ENCODE data around the gene CCDC141. TPM values are rescaled to one million over a fixed set of nuclear protein-coding genes. Genes with fewer than 3 reads are reported as not detected.

Gene CCDC141
- 10 to 100 TPM; 30.6 to 31.5 TPM for total RNA-seq
- polyA plus RNA-seq (2013, experiment 1 of 2) = 2.4 TPM
- 4.5 TPM for polyA plus RNA-seq (2013, experiment 2 of 2)
- 0.74 to 84.1 (median 23.0) reads per million in 172 experiments for total RNA-seq

DNA sequence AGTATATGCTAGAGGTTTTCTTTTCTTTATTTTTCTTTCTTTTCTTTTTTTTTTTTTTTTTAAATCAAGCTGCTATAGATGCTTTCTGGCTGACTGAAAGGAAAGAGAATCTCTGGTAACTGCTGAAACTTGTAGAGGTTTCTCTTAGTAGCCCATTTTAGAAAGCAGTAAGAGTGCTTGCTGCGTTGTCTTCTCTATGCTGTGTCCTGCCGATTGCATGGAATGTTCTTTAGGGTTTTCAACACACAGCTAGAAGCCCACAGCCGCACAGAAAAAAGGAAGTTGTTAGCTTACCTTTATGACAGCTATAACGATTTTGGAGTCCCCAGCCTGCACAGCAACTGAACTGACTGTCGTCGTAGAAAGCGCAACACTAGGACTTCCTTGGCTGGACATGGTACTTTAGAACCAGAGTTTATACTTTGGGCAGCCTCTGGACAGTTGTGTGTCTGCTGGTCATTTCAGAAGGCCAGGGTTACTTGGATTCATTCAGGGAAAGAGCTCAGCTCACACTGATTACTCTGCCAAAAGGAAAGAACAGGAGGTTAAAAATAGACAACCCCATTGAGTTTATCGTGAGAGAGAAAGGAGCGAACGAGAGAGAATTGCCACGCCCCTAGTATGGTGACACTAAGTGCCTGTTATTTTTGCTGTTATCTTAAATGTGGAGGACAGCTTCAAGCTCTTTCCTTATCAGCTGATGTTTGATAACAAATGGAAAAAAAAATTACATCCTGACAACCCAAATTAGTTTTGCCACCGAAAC is at the start of gene CCDC141:
Gene CCDC141, minus strand, starts transcription at position 592 of the 766 bp plus-strand sequence. Its CDS starts 196 bp downstream, at position 396.
- no peaks in the 10 kb centered on the region for H3K36me3 ChIP-seq (ENCODE audit: insufficient read depth, low read length)
- H3K9me3 ChIP-seq (ENCODE audit: control insufficient read depth in 1 of 2, insufficient read depth in 1 of 2, low read length in 2 of 2) = no peaks in the 10 kb centered on the region
- no peaks in the 10 kb centered on the region for H3K9me3 Mint-ChIP-seq
- H3K4me1 Mint-ChIP-seq (ENCODE audit: low read depth) = peaks cover 59% of the 10 kb centered on the region
- no peaks in the 10 kb centered on the region for H3K4me1 ChIP-seq (ENCODE audit: insufficient read depth, low read length)
- H3K4me3 Mint-ChIP-seq = peak within 1 kb of the TSS; percentile 90
- H3K4me3 ChIP-seq (ENCODE audit: low read length) = peak within 1 kb of the TSS; percentile 61
- ATAC-seq (ENCODE audit: poor library complexity) (peak; percentile 76), DNase-seq (peak in 8 of 14 experiments; percentile 2 to 45 (median 24))
- H3K27ac ChIP-seq (ENCODE audit: low read depth in 1 of 2, low read length in 2 of 2) = peak within 1 kb of the TSS; percentile 63 to 71
- intact Hi-C loops (cut with DNase I, micrococcal nuclease) = loop anchor here in 1 of 2 experiments (2.0 kb wide), 1 partner anchor 17 kb away; no protein-coding TSS in a partner anchor
- peak within 1 kb of the TSS; percentile 90 for H3K27ac Mint-ChIP-seq
- peaks cover 20% of the 10 kb centered on the region for H3K36me3 Mint-ChIP-seq (ENCODE audit: low read depth)
- H3K27me3 ChIP-seq (ENCODE audit: control insufficient read depth in 1 of 2, insufficient read depth in 2 of 2, low read length in 2 of 2) = no peaks in the 10 kb centered on the region
- TF ChIP-seq CTCF (IDR thresholded peaks at IDR 0.05) = no peak
- ChIA-PET CTCF (interaction anchor here (1.5 kb wide), 1 partner anchor 30 kb away, joined by 5 read pairs; no protein-coding TSS in a partner anchor), POLR2A (interaction anchor here (0.8 to 3.0 kb wide), 7 partner anchors 9 to 30 kb away, joined by 3 to 52 read pairs (median 6); no protein-coding TSS in a partner anchor)
- no peaks in the 10 kb centered on the region for H3K27me3 Mint-ChIP-seq

GRCh38 chr2:179098080-179098689 is 48.2 kb upstream of the CCDC141 start:
- Mint-ChIP-seq H3K4me3 (no peak overlapping the region), H3K27me3 (no peaks in the 10 kb centered on the region), H3K4me1 (ENCODE audit: low read depth) (peaks cover 22% of the 10 kb centered on the region), H3K9me3 (no peaks in the 10 kb centered on the region), H3K27ac (no peak overlapping the region), H3K36me3 (ENCODE audit: low read depth) (no peaks in the 10 kb centered on the region)
- H3K9me3 ChIP-seq (ENCODE audit: control insufficient read depth in 1 of 2, insufficient read depth in 1 of 2, low read length in 2 of 2) = no peaks in the 10 kb centered on the region
- H3K27ac ChIP-seq (ENCODE audit: low read depth in 1 of 2, low read length in 2 of 2) = no peak overlapping the region
- TF ChIP-seq CTCF (IDR thresholded peaks at IDR 0.05) = no peak
- intact Hi-C loops (cut with DNase I, micrococcal nuclease) = no loop called here
- ChIA-PET CTCF (no interaction called here), POLR2A (no interaction called here)
- no peak for ATAC-seq (ENCODE audit: poor library complexity)
- DNase-seq = no peak
- H3K27me3 ChIP-seq (ENCODE audit: control insufficient read depth in 1 of 2, insufficient read depth in 2 of 2, low read length in 2 of 2) = no peaks in the 10 kb centered on the region
- no peak overlapping the region for H3K4me3 ChIP-seq (ENCODE audit: low read length)
- H3K4me1 ChIP-seq (ENCODE audit: insufficient read depth, low read length) = peaks cover 14% of the 10 kb centered on the region
- no peaks in the 10 kb centered on the region for H3K36me3 ChIP-seq (ENCODE audit: insufficient read depth, low read length)

DNA sequence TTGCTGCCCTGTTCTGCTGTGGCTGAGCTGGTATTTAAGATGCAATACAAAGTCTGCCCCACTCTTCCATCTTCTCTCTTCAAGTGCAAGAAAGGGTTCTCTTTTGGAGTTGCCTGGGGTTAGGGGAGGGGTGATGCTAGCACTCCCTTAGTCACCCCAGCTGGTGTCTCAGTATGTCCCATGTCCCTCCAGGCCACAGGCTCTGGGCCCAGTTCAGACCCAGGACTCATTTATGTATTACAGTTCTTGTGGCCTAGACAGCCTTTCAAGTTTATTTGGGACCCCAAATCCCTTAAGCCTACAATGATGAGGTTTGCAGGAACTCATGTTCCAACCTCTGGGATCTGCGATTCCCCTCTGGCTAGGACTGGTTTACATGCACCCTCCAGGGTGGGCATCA is 47.2 kb upstream of the CCDC141 start:
- Mint-ChIP-seq H3K4me3 (no peak overlapping the region), H3K36me3 (ENCODE audit: low read depth) (no peaks in the 10 kb centered on the region), H3K27me3 (no peaks in the 10 kb centered on the region), H3K9me3 (no peaks in the 10 kb centered on the region), H3K4me1 (ENCODE audit: low read depth) (peaks cover 22% of the 10 kb centered on the region), H3K27ac (no peak overlapping the region)
- ChIA-PET POLR2A (interaction anchor here (0.6 kb wide), 1 partner anchor 848 kb away, joined by 4 read pairs; no protein-coding TSS in a partner anchor), CTCF (interaction anchor here (0.6 kb wide), 1 partner anchor 11 kb away, joined by 3 read pairs; no protein-coding TSS in a partner anchor)
- Histone ChIP-seq H3K4me3 (ENCODE audit: low read length) (no peak overlapping the region), H3K36me3 (ENCODE audit: insufficient read depth, low read length) (no peaks in the 10 kb centered on the region), H3K27ac (ENCODE audit: low read depth in 1 of 2, low read length in 2 of 2) (no peak overlapping the region), H3K27me3 (ENCODE audit: control insufficient read depth in 1 of 2, insufficient read depth in 2 of 2, low read length in 2 of 2) (no peaks in the 10 kb centered on the region), H3K4me1 (ENCODE audit: insufficient read depth, low read length) (peaks cover 14% of the 10 kb centered on the region), H3K9me3 (ENCODE audit: control insufficient read depth in 1 of 2, insufficient read depth in 1 of 2, low read length in 2 of 2) (peaks cover 0 to 5% of the 10 kb centered on the region in 2 experiments)
- no peak for TF ChIP-seq CTCF (IDR thresholded peaks at IDR 0.05)
- intact Hi-C loops (cut with DNase I, micrococcal nuclease) = no loop called here
- no peak for ATAC-seq (ENCODE audit: poor library complexity)
- no peak for DNase-seq
